Esophagus muscularis mucosa (tissue), 4 donors: Measurements from ENCODE around the gene NCOA1. TPM values are rescaled to one million over a fixed set of nuclear protein-coding genes. Genes with fewer than 3 reads are reported as not detected.

ENCODE experiments used
- DNase-seq: peaks from one replicate; pipeline ENCODE4 v3.0.0-alpha.2; 2017; ENCODE audit errors: extremely low spot score
- H3K27ac ChIP-seq, 4 donors: fragments of 200-600 bp; sonication (generic); replicated peaks in 1 of 4; 1 replicate in 3 of 4; 2 replicates in 1 of 4; pipeline ENCODE4 v1.5.1; 2016 to 2019; ENCODE audit warnings: mild to moderate bottlenecking in 1 of 4
- H3K27me3 ChIP-seq, 4 donors: fragments of 200-600 bp; sonication (generic); one replicate each; pipeline versions ENCODE4 v1.5.1 to v1.6.0; 2016 to 2019
- H3K36me3 ChIP-seq, 4 donors: fragments of 200-600 bp; sonication (generic); one replicate each; pipeline ENCODE4 v1.5.1; 2016 to 2019
- H3K4me1 ChIP-seq, 4 donors: fragments of 200-600 bp; sonication (generic); one replicate each; pipeline ENCODE4 v1.5.1; 2016 to 2019
- H3K4me3 ChIP-seq, 4 donors: fragments of 200-600 bp; sonication (generic); 1 replicate in 2 of 4; 2 replicates in 2 of 4; pipeline ENCODE4 v1.5.1; 2016 to 2019; ENCODE audit warnings: mild to moderate bottlenecking in 4 of 4, moderate library complexity in 1 of 4
- H3K9me3 ChIP-seq, 4 donors: fragments of 200-600 bp; sonication (generic); 1 replicate in 3 of 4; 2 replicates in 1 of 4; pipeline ENCODE4 v1.5.1; 2016 to 2019
- EP300 ChIP-seq: sonication (generic); formaldehyde crosslinking; IDR thresholded peaks from one replicate; pipeline ENCODE4 v1.6.1; 2017; ENCODE audit warnings: antibody characterized with exemption
- POLR2A ChIP-seq: fragments of 450-650 bp; IDR thresholded peaks from one replicate; pipeline ENCODE4 v1.6.1; 2017; ENCODE audit warnings: antibody characterized with exemption, moderate library complexity, mild to moderate bottlenecking, low read depth
- POLR2AphosphoS5 ChIP-seq, 2 donors: sonication (generic); formaldehyde crosslinking; IDR thresholded peaks; one replicate each; pipeline ENCODE4 v1.6.1; 2017; ENCODE audit warnings: antibody characterized with exemption in 2 of 2
- WGBS: methylation state at CpG from one replicate; pipeline ENCODE4 v1.1.5; 2018; 5-methylcytosine and 5-hydroxymethylcytosine counted together
- intact Hi-C: fragments of 100-400 bp; cut with DNase I; formaldehyde crosslinking; loops from one replicate; pipeline ENCODE4 v1.15.1; 2023
- total RNA-seq, 4 donors: library from RNA; depleted of rRNA; stranded (reverse); fragments of >200 nt; gene quantifications; one replicate each; pipeline versions ENCODE4 v1.1.0 to v1.2.1, GENCODE V29; 2016
- TF ChIP-seq, protein P1 (sequence below), 3 experiments: fragments of 200-600 bp in 2 of 3; fragments of 450-650 bp in 1 of 3; sonication (generic) in 2 of 3; IDR thresholded peaks; one replicate each; pipeline ENCODE4 v1.5.1; 2017 to 2019; ENCODE audit warnings: antibody characterized with exemption in 3 of 3, mild to moderate bottlenecking in 2 of 3, moderate library complexity in 1 of 3

Gene NCOA1
- total RNA-seq, 4 donors from 2014 or later: 43.9 to 49.4 (median 47.3) TPM

DNA sequence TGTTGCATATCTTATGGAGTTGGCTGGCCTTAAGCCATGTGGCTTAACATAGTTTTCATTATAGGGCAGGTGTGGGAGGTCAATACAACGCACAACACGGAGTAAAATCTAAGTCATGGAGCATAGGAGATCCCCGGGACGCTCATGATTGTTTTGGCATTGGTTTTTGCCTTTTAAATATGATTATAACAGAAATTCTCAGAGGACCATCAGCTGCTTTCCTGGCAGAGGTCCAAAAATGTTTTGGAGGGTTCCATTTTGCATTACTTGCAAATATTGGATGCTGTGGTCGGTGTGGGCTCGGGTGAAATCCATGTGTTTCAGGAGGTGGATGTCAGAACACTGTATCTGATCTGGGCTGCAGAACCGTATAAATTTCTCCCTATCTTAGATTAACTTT is 3.4 kb downstream of the NCOA1 start:
- intact Hi-C loops: loop anchor here (5.0 kb wide), 1 partner anchor 298 kb away; the partner anchor contains the start of genes CENPO and PTRHD1
- no peak for TF ChIP-seq EP300
- TF ChIP-seq POLR2A: no peak
- no peak for TF ChIP-seq POLR2AphosphoS5 (IDR thresholded peaks at IDR 0.05)
- TF ChIP-seq, protein P1, sequence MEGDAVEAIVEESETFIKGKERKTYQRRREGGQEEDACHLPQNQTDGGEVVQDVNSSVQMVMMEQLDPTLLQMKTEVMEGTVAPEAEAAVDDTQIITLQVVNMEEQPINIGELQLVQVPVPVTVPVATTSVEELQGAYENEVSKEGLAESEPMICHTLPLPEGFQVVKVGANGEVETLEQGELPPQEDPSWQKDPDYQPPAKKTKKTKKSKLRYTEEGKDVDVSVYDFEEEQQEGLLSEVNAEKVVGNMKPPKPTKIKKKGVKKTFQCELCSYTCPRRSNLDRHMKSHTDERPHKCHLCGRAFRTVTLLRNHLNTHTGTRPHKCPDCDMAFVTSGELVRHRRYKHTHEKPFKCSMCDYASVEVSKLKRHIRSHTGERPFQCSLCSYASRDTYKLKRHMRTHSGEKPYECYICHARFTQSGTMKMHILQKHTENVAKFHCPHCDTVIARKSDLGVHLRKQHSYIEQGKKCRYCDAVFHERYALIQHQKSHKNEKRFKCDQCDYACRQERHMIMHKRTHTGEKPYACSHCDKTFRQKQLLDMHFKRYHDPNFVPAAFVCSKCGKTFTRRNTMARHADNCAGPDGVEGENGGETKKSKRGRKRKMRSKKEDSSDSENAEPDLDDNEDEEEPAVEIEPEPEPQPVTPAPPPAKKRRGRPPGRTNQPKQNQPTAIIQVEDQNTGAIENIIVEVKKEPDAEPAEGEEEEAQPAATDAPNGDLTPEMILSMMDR (IDR thresholded peaks at IDR 0.05): no peak
- H3K9me3 ChIP-seq: no peaks in the 10 kb centered on the region
- no peaks in the 10 kb centered on the region for H3K36me3 ChIP-seq
- no peak overlapping the region for H3K27ac ChIP-seq
- no peak for DNase-seq
- H3K4me3 ChIP-seq: no peak overlapping the region
- peaks cover 24 to 77% (median 72%) of the 10 kb centered on the region in 4 donors for H3K4me1 ChIP-seq
- H3K27me3 ChIP-seq: no peaks in the 10 kb centered on the region
- 82% methylated on average over 7 of the region's 7 CpGs for WGBS

DNA sequence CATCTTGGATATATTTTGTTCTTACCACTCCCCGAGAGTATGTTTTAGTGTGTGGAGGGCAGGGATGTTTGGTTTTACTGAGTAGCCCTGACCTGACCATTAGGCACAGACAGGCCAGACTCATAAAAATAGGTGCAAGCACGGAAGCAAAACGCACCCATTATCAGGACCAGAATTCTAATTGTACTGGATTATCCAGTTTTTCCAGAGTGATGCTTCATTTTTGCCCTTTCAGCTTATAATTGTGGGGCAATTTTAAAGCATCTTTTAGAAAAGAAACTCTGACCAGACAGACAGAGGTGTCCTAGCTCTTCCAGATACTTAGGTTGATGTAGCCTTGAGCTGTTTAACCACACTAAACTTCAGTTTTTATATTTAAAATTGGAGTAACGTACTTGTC is 4.4 kb downstream of the NCOA1 start:
- Histone ChIP-seq H3K9me3 (no peaks in the 10 kb centered on the region), H3K4me1 (peaks cover 19 to 77% (median 71%) of the 10 kb centered on the region in 4 donors), H3K27ac (no peak overlapping the region), H3K36me3 (no peaks in the 10 kb centered on the region), H3K27me3 (no peaks in the 10 kb centered on the region), H3K4me3 (no peak overlapping the region)
- no peak for DNase-seq
- TF ChIP-seq POLR2A (no peak), EP300 (no peak), POLR2AphosphoS5 (IDR thresholded peaks at IDR 0.05) (no peak)
- TF ChIP-seq, protein P1 (IDR thresholded peaks at IDR 0.05): no peak
- intact Hi-C loops: loop anchor here (5.0 kb wide), 1 partner anchor 63 kb away; no protein-coding TSS in a partner anchor
- WGBS: 82% methylated on average over 4 of the region's 4 CpGs

DNA sequence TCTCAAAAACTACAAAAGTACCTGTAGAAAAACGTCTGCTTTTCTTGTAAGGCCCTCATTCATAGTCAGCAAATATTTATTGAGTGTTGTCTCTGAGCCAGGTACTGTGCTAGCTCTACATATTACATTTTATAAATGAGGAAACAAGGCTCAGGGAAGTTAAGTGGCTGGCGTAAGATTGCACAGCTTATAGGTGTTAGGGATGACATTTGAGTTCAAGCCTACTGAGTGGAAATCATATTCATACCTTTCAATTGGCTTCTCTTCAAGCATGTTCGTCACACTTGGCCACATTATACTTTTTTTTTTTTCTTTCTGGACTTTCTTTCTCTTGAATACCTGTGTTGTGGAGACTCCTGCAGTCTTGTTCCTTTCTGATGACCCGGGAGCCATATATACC is 5.9 kb downstream of the NCOA1 start:
- Histone ChIP-seq H3K4me1 (peaks cover 19 to 86% (median 75%) of the 10 kb centered on the region in 4 donors), H3K4me3 (no peak overlapping the region)
- intact Hi-C loops: loop anchor here (5.0 kb wide), 1 partner anchor 65 kb away; no protein-coding TSS in a partner anchor

DNA sequence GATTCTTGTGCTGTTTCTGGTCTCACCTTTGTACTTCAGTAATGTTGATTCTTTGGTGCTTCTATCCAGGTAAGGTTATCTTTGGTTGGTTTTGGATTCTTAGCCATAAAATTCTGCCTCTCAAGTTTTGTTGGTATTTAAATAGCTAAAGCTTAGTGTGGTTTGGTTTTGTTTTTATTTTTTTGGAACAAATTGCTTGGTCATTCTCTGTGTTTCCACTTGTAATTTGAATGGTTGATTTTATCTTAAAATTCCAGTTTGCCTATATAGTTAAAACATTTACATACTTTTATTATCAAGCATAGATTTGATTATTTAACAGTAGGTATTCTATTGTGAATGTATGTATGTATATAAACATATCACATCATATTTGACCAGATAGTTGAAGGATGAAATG is 6.6 kb downstream of the NCOA1 start:
- intact Hi-C loops: loop anchor here (5.0 kb wide), 1 partner anchor 65 kb away; no protein-coding TSS in a partner anchor
- H3K4me1 ChIP-seq: peaks cover 19 to 93% (median 76%) of the 10 kb centered on the region in 4 donors

More for the DNA sequence above, 5.9 kb downstream of the NCOA1 start:
- Histone ChIP-seq H3K9me3 (no peaks in the 10 kb centered on the region), H3K27ac (no peak overlapping the region), H3K36me3 (no peaks in the 10 kb centered on the region), H3K27me3 (no peaks in the 10 kb centered on the region)
- no peak for DNase-seq
- WGBS: 85% methylated on average over 4 of the region's 4 CpGs
- TF ChIP-seq EP300 (no peak), POLR2A (no peak), POLR2AphosphoS5 (IDR thresholded peaks at IDR 0.05) (no peak)
- TF ChIP-seq, protein P1 (IDR thresholded peaks at IDR 0.05): no peak

More for the DNA sequence above, 6.6 kb downstream of the NCOA1 start:
- H3K36me3 ChIP-seq: no peaks in the 10 kb centered on the region
- no peak overlapping the region for H3K27ac ChIP-seq
- no peak overlapping the region for H3K4me3 ChIP-seq
- no peaks in the 10 kb centered on the region for H3K27me3 ChIP-seq
- TF ChIP-seq POLR2AphosphoS5 (IDR thresholded peaks at IDR 0.05) (no peak), EP300 (no peak), POLR2A (no peak)
- TF ChIP-seq, protein P1 (IDR thresholded peaks at IDR 0.05): no peak
- no peak for DNase-seq
- no peaks in the 10 kb centered on the region for H3K9me3 ChIP-seq
